ENCODE data around the gene CCDC24.

CCDC24 gene

DNA sequence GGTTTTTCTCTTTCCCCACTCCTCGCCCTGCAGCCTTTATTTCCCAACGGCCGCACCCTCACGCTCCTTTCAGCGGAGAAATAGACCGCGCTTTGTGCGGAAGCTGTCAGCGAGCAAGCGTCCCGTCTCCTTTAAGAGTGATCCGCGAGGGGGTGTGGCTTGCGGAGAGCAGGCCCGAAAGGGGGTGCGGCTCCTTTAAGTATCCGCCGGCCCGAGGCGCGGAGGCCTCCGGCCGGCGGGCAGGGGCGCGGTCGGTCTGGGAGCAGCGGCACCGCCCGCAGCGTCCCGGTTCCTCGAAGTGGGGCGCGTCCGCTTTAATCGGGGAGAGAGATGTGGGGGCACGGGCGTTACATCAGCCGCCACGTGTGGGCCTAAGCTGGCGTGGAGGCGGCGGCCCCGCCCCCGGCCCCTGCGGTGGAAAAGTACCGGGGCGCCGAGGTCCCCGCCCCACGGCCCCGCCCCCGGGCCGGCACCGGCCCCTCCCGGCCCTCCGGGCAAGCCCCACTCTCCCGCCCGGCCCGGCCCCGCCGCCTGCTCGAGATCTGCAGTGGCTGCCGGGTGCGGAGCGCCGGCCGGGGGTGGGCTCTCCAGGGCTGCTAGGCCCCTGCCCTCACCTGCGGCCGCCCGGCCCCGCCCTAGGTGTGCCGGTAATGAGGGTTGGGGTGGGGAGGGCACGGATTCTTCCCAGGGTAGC lies 38.7 kb downstream of the CCDC24 start:
- TF ChIP-seq, protein P1, sequence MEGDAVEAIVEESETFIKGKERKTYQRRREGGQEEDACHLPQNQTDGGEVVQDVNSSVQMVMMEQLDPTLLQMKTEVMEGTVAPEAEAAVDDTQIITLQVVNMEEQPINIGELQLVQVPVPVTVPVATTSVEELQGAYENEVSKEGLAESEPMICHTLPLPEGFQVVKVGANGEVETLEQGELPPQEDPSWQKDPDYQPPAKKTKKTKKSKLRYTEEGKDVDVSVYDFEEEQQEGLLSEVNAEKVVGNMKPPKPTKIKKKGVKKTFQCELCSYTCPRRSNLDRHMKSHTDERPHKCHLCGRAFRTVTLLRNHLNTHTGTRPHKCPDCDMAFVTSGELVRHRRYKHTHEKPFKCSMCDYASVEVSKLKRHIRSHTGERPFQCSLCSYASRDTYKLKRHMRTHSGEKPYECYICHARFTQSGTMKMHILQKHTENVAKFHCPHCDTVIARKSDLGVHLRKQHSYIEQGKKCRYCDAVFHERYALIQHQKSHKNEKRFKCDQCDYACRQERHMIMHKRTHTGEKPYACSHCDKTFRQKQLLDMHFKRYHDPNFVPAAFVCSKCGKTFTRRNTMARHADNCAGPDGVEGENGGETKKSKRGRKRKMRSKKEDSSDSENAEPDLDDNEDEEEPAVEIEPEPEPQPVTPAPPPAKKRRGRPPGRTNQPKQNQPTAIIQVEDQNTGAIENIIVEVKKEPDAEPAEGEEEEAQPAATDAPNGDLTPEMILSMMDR (IDR thresholded peaks at IDR 0.05; ENCODE audit: insufficient read depth, low read depth, low read length, missing control alignments), result no peak
- DNase-seq (ENCODE audit: low read depth), result peak; percentile 93
- peak overlapping the region; percentile 62 for H3K4me3 ChIP-seq (ENCODE audit: low read length)

DNA sequence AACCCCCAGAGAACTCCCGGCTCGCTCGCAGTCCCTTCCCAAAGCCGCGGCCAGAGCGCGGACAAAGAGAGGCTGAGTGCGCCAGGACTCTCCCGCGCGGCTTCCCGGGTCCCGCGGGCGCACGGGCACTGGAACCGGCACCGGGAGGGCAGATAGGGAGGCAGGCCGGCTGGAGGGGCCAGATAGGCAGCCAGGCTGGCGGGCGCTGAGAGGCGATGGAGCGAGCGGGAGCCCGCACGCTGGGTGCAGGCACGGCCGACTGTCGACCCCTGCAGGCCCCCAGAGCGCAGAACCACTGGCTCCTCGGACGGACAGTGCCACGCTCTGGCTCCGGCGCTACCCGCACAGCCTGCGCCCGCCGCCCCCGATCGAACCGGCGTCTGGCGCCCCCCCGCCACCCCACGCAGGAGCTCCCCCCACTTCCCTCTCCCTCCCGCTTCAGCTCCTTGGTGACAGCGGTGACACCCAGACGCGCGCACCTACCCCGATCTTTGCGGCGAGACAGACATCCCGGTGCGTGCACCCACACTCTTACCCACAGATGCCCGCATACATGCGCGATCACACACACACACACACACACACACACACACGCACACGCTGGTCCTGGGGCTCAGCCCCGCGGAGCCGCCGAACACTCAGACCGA lies 39.3 kb downstream of the CCDC24 start:
- DNase-seq (ENCODE audit: low read depth), result peak; percentile 53
- peak overlapping the region; percentile 62 for H3K4me3 ChIP-seq (ENCODE audit: low read length)

DNA sequence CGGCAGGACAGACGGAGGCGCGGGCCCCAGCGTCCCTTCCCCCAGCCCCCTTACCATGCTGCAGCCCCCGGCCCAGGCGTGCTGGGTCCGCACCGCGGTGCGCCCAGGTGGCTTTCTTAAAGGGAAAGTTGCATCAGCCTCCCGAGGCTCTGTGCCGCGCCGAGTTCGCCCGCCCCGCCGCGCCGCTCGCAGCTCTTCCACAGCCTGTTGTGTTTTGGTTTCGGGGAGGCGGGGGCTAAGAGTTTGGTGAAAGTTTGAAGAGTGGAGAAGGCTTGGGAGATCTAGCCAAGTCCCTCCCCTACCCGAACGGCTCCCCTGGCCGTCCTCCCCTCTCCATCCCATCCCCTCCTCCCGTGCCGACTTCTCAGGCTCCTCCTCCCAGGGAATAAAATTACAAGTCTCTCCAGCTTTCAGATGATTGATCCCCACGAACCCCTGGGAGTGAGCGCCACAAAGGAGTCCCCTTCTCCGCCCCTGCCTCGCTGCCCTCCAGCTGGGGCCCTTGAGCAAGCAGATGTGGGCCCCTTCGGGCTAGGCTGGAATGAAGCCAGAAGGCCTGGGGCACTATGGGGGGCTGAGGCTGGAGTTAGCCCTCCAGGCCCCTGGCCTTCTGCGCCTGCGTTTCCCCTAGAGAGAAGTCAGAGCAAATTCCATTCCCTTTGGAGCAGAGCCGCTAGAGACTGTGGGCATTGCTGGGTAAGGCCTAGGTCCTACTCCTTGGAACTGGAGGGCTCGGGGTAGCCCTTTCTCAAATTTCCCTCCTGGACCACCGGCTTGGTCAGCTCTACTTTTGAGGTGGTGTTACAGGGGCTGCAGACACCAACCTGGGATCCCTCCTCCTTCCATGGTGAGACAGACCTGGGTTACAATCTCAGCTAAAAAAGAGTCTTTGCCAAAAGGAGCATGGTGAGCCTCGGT lies 40.1 kb downstream of the CCDC24 start, which contains the start of gene SLC6A9:
Gene SLC6A9 (minus strand): TSS at position 211 of the 918 bp plus-strand sequence. CDS start 7,185 bp downstream, outside the sequence.
- H3K4me3 ChIP-seq (ENCODE audit: low read length), result peak within 1 kb of the TSS; percentile 62
- DNase-seq (ENCODE audit: low read depth), result peak; percentile 66
- TF ChIP-seq, protein P1 (IDR thresholded peaks at IDR 0.05; ENCODE audit: insufficient read depth, low read depth, low read length, missing control alignments), result no peak

More for the DNA sequence above, 39.3 kb downstream of the CCDC24 start:
- TF ChIP-seq, protein P1 (IDR thresholded peaks at IDR 0.05; ENCODE audit: insufficient read depth, low read depth, low read length, missing control alignments), result no peak

DNA sequence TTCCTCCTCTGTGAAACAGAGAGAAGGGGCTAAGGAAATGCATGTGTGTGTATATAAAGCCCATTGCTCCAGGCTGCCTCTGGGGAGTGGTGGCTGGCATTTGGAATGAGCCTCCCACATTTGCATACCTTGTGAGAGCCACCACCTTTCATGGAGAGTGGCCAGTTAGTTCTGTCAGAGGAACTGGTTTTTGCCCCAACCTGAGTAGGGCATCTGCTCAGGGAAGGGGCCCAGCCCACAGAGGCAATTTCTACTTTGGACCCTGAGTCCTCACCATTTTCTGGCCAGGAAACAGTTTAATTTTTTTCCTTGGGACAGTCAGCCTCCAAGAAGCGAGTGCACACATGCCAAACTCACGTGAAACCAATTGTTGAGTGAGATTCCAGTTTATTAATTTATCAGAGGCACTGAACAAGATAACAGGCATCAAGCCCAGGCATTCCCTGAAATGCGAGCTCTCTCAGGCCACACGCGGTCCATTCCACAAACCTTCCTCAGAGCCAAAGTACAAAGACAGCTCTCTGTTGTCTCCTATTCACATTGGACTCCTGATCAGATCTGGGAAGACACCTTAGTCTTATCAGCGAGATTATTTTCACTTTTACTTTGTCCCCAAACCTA lies 40.9 kb downstream of the CCDC24 start:
- TF ChIP-seq, protein P1 (IDR thresholded peaks at IDR 0.05; ENCODE audit: insufficient read depth, low read depth, low read length, missing control alignments), result no peak
- no peak overlapping the region for H3K4me3 ChIP-seq (ENCODE audit: low read length)
- DNase-seq (ENCODE audit: low read depth), result no peak

DNA sequence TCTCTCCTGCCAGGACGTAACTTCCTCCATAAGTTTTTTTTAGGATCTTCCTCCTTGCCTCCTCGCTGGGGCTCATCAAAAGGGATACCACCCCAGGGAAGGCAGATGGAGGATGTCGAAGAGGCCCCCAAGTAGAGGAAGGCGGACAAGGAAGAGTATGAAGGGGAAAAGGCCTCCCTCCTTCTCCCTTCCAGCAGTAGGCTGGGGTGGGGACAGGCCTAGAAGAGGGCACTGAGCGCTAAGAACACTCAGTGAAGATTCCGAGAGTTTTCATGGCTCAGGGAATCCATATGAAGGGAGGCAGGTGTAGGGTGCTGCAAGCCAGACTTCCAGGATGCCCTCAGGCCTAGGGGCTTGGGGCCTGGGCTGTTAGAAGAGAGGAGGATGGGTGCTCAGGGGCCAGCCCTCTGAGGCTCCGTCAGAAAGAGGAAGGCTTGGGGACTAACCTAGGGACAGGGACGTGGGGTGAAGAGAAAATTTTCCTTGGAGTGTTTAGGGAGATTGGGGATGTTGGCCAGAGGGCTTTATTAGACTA lies 41.7 kb downstream of the CCDC24 start:
- DNase-seq (ENCODE audit: low read depth), result no peak
- H3K4me3 ChIP-seq (ENCODE audit: low read length), result no peak overlapping the region
- TF ChIP-seq, protein P1 (IDR thresholded peaks at IDR 0.05; ENCODE audit: insufficient read depth, low read depth, low read length, missing control alignments), result no peak

DNA sequence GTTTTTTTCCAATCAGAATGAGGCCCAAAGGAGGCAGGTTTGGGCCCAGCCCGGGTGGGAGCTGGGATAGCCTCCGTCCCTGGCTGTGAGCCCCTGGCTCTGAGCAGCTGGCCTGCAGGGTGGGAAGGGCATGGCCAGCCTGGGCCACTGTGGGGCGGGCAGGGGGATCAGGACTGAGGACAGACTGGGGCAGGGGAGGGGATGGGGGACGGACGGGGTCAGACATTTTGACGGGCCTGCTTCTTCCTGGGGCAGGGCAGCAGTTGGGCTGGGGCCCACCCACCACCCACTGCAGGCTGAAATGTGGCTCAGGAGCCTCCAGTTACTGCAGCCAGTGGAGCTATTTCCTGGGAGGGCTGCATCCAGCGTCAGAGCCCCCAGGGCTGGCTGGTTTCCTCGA lies 42.4 kb downstream of the CCDC24 start:
- TF ChIP-seq, protein P1 (IDR thresholded peaks at IDR 0.05; ENCODE audit: insufficient read depth, low read depth, low read length, missing control alignments), result no peak
- peak; percentile 34 for DNase-seq (ENCODE audit: low read depth)

More for the DNA sequence above, 42.4 kb downstream of the CCDC24 start:
- no peak overlapping the region for H3K4me3 ChIP-seq (ENCODE audit: low read length)
